Ishikawa (cell line): Measurements from ENCODE around the gene CD46.

Source experiments
- CREB1 ChIP-seq: IDR thresholded peaks from 2 replicates; pipeline ENCODE4 v1.6.1; 2012; ENCODE audit warnings: low read depth
- RAD21 ChIP-seq: IDR thresholded peaks from 2 replicates; pipeline ENCODE4 v1.6.1; 2012; ENCODE audit warnings: low read depth

- TF ChIP-seq RAD21 (peak; percentile 71), CREB1 (no peak)
Observed at GRCh38 chr1:207828485-207829158, 76.8 kb downstream of the CD46 start.
